Suppressor macrophage treated with lipopolysaccharide for 4 hours (primary cell): ENCODE data around the gene TSNAXIP1.
"Not testable (repeated sequence)": the region's sequence is repeated elsewhere in the genome, so short reads cannot be mapped to it uniquely, and the experiment has no call there.

ENCODE experiments used
- DNase-seq: peaks from one replicate; pipeline ENCODE4 v3.0.0-alpha.2; 2020

Gene TSNAXIP1

DNA sequence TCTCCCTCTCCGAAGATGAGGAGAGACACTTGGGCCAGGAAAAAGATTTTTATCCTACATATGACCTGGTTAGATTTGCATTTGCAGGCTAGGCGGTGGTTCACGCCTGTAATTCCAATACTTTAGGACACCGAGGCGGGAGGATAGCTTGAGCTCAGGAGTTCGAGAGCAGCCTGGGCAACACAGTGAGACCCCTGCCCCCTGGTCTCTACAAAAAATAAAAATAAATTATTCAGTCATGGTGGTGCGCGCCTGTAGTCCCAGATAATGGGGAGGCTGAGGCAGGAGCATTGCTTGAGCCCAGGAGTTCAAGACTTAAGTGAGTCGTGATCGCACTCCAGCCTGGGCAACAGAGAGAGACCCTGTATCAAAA is 27.5 kb downstream of the TSNAXIP1 start:
- no peak for DNase-seq

DNA sequence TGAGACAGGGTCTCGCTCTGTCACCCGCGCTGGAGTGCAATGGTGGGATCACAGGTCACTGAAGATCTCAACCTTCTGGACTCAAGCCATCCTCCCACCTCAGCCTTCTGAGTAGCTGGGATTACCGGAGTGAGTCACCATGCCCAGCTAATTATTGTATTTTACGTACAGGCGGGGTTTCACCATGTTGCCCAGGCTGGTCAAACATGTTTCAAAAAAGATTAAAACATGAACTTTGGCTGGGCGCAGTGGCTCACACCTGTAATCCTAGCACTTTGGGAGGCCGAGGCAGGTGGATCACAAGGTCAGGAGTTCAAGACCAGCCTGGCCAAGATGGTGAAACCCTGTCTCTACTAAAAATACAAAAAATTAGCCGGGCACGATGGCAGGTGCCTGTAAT is 30.5 kb downstream of the TSNAXIP1 start:
- DNase-seq, result not testable (repeated sequence)

DNA sequence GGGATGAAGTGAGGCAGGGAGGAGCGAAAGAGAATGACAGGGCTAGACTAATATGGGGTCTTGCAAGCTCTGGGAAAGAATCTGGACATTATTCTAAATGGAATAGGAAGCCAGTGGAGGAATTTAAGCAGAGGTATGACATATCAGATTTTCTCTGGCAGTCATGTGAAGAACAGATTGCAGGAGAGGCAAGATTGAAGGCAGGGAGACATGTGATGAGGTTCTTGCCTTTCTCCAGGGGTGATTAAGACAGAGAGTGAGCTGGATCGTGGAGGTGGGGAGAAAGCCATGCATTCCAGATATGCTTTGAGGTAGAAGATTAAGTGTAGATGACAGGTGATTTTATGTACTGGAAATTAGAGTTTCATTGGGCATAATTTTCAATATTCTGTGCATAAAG is 31.1 kb downstream of the TSNAXIP1 start:
- DNase-seq, result no peak

DNA sequence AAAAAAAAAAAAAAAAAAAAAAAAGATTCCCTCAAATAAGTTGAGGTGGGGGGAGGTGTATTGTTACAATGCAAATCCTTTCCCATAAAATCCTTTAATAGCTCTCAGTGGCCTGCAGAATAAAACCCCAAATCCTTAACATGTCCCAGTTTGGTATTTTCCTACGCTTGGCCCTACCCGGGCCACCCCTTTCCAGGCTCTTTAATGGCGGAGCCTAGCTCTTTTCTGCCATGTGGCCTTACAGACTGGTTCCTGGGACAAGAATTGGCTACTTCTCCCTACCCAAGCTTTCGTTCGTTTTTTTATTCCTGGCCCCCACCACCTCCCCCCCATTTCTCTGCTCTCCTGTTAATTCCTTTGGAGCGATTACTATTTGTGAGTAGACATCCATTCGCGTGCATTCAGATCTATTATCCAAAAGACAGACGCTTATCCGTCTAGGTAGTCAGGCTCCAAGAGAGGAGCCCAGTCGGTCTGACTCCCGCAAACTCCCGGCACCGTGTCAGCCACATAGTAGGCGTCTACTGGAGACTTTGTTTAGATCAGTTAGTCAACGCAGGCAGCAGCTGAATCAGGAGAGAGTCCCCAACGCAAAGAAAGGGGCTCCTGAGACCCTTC is 34.6 kb downstream of the TSNAXIP1 start:
- DNase-seq, result no peak

DNA sequence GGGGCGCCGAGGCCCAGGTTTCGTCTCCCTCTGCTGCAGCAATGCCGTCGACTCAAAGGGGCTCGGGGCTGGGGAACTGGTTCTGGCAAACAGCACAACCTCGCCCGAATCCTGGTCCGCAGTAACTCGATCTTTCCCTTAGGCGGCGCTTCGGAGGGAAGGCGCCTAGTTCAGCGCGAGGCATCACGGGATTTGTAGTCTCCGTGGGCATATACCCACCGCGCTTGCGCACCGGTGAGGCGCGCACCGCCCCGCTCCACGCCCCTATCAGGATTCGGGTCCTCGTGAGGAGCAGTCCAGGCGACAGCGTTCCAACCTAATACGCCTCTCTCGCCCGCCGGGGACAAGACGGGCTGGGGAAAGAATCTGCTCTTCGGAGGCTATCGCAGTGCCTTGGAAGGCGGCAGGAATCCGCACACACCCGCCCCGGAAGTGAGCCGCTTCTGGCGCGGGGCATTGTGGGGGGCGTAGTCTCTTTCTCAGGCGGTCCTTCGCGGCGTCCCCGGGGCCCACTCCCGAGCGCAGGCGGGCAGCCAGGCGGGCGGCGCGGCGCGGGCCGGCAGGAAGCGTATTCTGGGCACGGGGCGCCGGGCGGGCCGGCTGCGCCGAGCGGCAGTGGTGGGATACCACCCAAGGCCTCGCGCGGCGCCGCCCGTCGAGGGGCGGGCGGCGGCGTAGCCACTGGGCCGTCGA is 35.3 kb downstream of the TSNAXIP1 start, which contains the start of gene THAP11:
Gene THAP11, plus strand, starts transcription at position 505 of the 693 bp plus-strand sequence. CDS start 235 bp downstream, outside the sequence.
- peak; percentile 98 for DNase-seq

DNA sequence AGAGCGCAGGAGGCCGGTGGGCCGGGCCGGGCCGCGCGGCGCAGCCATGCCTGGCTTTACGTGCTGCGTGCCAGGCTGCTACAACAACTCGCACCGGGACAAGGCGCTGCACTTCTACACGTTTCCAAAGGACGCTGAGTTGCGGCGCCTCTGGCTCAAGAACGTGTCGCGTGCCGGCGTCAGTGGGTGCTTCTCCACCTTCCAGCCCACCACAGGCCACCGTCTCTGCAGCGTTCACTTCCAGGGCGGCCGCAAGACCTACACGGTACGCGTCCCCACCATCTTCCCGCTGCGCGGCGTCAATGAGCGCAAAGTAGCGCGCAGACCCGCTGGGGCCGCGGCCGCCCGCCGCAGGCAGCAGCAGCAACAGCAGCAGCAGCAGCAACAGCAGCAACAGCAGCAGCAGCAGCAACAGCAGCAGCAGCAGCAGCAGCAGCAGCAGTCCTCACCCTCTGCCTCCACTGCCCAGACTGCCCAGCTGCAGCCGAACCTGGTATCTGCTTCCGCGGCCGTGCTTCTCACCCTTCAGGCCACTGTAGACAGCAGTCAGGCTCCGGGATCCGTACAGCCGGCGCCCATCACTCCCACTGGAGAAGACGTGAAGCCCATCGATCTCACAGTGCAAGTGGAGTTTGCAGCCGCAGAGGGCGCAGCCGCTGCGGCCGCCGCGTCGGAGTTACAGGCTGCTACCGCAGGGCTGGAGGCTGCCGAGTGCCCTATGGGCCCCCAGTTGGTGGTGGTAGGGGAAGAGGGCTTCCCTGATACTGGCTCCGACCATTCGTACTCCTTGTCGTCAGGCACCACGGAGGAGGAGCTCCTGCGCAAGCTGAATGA is 36.0 kb downstream of the TSNAXIP1 start:
- DNase-seq, result peak; percentile 52

DNA sequence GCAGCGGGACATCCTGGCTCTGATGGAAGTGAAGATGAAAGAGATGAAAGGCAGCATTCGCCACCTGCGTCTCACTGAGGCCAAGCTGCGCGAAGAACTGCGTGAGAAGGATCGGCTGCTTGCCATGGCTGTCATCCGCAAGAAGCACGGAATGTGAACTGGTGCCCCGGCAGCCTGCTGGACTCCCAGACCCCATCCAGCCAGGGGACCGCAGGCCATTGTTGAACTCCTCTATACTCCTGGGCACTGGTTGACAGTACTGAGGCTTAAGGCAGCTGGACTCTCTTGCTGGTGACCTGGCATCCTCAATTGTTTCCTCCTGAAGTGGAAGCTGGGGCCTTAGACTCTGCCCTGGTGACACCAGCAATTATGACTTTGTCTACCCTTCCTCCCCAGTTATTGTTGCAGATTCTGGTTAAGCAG is 36.7 kb downstream of the TSNAXIP1 start:
- no peak for DNase-seq

DNA sequence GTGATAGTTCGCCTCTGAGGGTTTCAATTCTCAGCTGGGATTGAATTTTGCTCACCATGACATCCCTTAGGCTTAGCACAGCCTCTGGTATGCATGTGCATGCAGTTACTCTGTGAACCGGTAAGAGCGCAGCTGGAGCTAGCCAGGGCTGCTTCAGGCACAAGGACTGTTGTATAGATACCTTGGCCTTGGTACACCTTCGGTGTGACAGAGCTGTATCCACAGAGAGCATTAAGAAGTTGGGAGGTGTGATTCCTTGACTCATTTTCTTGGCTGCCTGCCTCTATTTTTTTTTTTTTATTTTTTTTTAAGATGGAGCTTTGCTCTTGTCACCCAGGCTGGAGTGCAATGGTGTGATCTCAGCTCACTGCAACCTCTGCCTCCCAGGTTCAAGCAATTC is 37.8 kb downstream of the TSNAXIP1 start:
- no peak for DNase-seq

DNA sequence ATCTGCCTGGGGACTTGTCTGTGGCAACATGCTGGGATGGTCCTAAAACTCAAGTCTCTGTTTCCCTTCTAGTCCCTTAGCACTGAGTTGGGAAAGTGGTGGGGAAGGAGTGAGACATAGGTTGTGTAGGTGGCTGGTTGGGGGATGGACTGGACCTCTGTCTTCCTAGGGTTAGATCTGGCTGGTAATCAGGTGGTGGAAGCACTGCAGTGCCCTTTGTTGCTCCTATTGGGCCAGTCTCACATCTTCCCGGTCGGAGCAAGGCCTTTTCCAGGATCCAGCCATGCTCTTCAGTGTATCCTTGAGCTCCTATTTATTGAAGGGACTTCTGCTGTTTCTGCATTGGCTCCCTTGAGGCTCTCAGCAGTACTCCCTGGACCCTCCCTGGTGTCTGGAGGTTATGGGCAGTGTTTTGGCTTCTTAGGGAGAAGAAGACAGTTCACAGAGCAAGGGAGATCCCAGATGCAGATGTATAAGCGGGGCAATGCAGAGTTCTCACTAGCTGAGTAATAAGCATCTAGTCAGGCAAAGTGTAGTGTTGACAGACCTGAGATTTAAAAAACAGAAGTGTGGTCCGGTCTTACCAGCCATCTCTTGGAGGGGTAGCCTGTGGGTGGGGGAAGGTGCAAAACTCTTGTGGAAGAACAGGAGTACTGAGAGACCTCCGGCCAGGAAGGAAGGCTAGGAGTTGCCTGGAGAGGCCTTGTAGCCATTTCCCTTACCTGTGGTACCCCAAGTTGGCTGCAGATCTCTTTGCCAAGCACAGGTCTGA is 38.8 kb downstream of the TSNAXIP1 start:
- DNase-seq, result peak; percentile 19

DNA sequence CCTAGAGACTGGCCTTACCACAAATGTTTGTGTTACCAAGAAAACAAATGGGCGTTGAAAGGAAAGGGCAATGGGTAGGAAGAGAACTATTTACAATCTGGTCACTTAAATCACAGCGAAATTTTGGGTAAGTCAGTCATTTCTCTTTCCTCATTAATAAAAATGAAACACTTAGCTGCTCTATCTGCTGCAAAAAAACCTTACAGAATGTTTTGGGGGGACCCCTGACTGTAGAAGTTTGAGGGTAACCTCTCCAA is 39.3 kb downstream of the TSNAXIP1 start:
- DNase-seq, result no peak

DNA sequence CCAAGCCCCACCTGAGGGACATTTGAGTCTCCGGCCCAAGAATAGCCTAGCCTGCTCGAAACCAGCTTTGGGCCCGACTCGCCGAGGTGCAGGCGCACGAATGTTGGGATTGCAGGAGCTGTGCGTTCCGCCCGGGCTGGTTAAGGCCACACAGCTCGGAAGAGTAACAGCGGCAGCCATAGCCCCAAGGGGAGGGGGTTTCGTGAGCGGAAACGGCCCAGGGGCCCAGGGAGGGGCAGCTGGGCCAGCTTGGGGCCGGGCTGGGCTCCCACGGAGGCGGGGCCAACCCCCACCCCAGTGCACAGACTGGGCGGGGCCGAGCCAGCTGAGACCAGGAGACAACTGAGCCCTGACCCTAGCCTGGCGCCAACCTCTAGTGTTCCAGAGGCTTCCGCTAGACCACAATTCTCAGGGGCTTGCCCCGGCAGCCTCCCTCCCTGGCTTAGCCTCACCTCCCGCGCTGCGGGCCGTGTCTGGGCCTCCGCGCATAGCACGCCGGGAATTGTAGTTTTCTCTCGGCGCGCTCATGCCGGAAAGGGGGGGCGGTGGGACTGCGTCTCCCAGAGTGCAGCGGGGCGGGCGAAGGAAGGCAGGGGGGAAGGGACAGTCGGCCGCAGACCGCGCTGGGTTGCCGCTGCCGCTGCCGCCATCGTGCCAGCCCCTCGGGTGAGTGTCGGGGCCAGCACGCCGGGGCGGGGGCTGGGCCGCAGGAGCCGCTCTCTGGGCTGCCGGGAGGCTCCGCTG is 39.8 kb downstream of the TSNAXIP1 start, which contains the start of gene NUTF2:
Gene NUTF2, plus strand, starts transcription at position 614 of the 744 bp plus-strand sequence. CDS start 18,198 bp downstream, outside the sequence.
- DNase-seq, result peak; percentile 96

DNA sequence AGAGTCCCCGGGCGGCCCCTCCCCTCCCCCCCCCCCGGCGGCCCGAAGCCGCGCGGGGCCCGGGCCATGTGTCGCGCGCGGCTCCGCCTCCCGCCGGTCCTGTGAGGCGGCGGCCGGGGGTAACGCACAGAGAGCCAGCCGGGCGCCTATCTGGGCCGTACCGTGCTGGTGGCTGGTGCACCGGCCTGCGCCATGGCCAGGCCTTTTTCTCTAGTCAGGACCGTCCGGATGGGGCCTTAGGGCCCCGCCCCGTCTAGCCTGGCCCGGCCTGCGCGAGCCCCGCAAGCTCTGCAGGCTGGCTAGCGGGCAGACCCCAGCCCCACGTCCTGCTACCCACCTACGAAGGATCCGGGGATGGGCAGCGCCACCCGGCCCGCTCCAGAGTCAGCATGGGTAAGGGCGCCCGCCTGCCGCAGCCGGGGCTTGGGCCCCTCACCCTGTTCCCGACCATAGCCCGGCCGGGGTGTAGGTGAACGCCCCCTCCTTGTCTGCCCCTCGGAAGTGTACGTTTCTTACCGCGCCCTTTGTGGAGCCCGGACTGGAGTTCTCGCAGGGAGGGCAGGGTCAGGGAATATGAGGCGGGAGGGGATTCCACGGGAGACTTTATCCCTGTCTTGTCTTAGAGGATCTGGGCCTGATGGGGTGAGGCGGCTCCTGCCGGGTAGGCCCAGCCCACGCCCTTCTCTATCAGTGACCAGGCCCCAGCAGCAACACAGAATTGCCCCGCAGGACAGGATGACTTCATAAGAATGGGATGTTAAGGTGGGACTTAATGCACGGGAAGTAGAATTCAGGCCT is 40.6 kb downstream of the TSNAXIP1 start, which contains the start of gene CENPT:
Gene CENPT, minus strand, starts transcription at position 630 of the 798 bp plus-strand sequence. CDS start 13,834 bp downstream, outside the sequence.
- DNase-seq, result peak; percentile 74

DNA sequence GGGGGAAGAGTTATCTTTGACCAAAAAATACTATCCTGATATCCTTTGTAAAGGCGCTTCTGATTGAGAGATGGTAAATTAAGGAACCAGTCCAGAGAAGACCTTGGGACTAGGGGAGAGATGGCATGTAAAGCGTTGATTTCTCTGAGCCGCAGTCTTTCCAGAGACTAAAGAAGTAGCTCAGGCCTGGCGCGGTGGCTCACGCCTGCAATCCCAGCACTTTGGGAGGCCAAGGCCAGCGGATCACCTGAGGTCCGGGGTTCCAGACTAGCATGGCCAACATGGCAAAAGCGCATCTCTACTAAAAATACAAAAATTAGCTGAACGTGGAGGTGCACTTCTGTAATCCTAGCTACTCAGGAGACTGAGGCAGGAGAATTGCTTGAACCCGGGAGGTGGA is 41.4 kb downstream of the TSNAXIP1 start:
- DNase-seq, result no peak

DNA sequence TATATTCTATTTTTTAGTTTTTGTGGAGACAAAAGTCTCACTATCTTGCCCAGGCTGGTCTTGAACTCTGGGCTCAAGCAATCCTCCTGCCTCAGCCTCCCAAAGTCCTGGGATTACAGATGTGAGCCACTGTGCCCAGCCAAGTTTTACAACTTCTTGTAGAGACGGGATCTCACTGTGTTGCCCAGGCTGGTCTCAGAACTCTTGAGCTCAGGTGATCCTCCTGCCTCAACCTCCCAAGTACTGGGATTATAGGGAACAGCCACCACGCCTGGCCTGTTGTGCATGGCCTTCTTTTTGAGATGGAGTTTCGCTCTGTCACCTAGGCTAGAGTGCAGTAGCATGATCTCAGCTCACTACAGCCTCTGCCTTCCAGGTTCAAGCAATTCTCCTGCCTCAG is 47.0 kb downstream of the TSNAXIP1 start:
- no peak for DNase-seq

DNA sequence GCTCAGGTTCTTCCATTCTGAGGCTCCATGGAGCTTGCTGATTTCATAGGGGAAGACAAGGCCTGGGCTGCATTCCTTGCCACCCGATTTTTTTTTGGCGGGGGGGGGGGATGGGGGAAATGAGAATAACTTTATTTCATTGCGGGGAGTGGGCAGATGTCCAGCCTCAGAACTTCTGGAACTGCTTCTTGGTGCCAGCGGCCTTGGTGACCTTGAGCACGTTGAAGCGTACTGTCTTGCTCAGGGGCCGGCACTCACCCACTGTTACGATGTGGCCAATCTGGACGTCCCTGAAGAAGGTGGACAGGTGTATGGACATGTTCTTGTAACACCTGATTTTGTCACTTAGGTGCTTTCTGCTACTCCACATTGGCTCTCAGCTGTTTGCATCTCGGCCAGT is 49.1 kb downstream of the TSNAXIP1 start:
- no peak for DNase-seq

DNA sequence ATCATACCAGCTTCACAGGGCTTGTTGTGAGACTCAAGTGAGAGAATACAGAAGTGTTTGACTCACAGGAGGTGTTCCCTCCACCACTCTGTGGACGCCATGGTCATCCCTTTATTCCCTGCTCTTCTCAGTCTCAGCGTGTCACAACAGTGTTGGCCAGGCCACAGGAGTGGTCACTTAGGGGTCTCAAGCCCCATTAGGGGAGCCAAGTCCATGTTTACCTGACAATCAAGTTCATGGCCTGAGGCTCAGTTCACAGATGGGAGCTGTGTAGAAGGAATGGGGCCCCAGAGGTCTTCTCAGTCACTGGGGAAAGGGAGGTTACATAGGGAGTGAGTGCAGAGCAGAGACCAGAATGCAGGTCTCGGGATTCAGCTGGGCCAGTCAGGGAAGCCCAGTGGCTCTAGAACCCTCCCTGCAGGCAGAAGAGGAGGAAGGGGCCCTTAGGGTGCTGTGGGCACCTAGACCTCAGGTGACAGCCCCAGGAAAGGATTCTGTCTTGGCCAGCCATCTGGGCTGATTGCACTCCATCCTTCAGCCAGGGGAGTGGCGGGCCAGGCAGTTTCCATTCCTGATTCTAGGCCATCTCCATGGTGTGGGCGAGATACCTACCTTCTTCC is 50.3 kb downstream of the TSNAXIP1 start:
- DNase-seq, result no peak

DNA sequence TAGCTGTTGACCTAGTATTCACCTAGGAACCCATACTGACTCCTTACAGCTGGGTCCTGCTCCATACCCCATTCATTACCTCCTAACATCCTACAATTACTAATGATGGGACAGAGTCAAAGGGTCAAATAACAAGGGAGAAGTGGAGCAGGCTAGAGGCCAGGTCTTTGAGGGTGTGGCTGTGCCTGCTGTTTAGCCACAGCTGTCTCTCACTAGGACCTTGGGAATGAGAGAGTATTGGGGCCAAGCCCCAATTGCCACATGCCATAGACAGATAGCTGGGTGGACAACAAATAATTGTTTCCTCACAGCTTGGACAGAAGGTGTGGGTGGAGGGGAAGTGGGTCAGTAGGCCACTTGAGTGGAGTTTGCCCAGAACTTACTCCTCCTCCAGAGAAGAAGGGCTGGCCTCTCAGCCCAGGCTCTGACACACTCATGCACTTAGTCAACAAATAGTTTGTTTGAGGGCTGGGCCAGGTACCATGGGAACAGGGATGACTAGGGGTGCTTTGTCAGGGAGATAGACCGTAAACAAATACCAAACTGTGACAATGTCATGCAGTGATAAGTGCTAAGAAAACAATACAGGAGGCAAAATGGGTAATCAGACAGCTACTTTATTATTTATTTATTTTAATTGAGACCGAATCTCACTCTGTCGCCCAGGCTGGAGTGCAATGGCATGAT is 51.0 kb downstream of the TSNAXIP1 start:
- DNase-seq, result peak; percentile 92

DNA sequence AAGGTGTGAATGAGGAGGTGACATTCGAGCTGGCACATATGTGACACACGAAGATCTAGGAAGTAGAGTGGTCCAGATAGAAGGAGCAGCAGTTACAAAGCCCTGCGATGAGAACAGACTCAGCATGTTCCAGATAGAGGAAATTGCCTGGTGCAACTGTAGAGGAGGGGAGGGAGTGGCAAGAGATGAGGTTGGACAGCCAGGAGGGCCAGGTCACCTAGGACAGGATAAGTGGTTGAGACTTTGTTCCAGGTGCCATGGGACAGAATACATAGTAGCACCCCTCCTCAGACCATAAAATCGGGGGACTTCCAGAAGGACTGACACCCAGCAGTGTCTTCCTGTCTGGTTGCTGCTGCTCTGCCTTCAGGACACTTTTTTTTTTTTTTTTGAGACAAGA is 51.8 kb downstream of the TSNAXIP1 start:
- no peak for DNase-seq

DNA sequence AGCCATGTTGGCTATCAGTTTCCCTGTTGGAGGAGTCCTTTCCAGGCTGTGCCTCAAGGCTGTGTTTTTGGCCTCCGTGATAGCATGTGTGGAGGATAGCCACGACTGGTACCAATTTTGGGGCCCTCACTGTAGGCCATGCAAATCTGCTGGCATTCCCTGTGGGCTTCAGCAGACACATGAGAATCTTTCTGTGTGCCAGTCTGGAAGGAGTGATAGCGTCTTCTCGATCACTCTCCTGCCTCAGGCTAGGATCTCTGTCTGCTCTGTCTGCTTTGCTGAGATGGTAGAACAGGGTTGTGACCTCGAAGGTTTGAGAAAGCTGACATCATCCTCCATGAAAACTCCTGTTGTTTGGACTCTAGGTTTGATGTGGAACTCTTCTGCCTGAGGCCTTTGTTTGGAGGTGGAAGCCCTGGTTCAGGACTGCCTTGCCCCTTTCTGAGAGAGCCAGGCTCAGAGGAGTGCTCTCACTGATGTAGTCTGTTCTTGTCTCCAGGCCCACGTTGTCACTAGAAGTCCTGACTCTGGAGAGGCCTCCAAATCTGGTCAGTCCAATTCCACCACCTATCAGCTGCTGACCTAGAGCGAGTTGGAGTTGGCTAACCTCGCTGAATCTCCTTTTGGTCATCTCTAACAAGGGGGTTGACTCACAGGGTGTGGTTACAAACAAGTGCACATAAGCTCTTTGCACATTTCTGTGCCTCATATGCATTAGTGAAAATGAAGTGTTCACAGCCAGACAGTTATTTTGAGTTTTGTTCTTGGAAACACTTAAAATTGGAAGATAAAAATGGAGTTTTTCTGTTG is 54.1 kb downstream of the TSNAXIP1 start:
- DNase-seq, result peak; percentile 26
